Stimulated activated CD8-positive, alpha-beta memory T cell treated with anti-CD3 and anti-CD28 coated beads, Interleukin-4, amount 100 ng/mL, for 1 hour (primary cell): ENCODE measurements around the gene PPP3CA.

Experiments used
- DNase-seq, 2 donors: peaks; one replicate each; pipeline ENCODE4 v3.0.0-alpha.2; 2020; ENCODE audit warnings: low read depth in 2 of 2, low spot score in 1 of 2

The PPP3CA gene

GRCh38 chr4:101178731-101179130, 168.6 kb downstream of the PPP3CA start:
- no peak for DNase-seq

- DNase-seq, result no peak
These were observed 170.2 kb downstream of the PPP3CA start for GRCh38 chr4:101177154-101177553.

GRCh38 chr4:101175896-101176676, 171.2 kb downstream of the PPP3CA start:
- DNase-seq, result no peak

GRCh38 chr4:101174679-101175345, 172.5 kb downstream of the PPP3CA start:
- DNase-seq, result no peak

GRCh38 chr4:101172369-101172768, 175.0 kb downstream of the PPP3CA start:
- no peak for DNase-seq

DNA sequence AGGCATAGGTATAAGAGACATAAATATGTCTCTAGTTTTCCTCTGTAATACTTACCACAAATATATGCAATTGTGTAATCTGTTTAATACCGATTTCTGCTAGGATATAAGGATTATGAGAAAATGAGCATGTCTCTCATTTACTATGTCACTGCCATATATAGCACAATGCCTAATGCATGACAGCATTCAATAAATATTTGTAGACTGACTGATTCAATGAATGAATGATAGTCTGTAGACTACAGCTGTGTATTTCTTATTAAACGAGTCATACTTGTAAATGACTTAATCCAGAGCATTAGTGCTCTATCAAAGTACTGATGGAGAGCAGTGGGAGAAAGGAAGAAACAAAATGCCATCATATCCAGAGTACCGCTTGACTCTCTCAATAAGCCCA, 175.6 kb downstream of the PPP3CA start:
- DNase-seq, result no peak

GRCh38 chr4:101169044-101170014, 178.0 kb downstream of the PPP3CA start:
- DNase-seq, result peak in 1 of 2 donors; percentile 27

- no peak for DNase-seq
These were observed 183.4 kb downstream of the PPP3CA start for GRCh38 chr4:101163936-101164335.

GRCh38 chr4:101162990-101163380, 184.3 kb downstream of the PPP3CA start:
- DNase-seq, result no peak

DNA sequence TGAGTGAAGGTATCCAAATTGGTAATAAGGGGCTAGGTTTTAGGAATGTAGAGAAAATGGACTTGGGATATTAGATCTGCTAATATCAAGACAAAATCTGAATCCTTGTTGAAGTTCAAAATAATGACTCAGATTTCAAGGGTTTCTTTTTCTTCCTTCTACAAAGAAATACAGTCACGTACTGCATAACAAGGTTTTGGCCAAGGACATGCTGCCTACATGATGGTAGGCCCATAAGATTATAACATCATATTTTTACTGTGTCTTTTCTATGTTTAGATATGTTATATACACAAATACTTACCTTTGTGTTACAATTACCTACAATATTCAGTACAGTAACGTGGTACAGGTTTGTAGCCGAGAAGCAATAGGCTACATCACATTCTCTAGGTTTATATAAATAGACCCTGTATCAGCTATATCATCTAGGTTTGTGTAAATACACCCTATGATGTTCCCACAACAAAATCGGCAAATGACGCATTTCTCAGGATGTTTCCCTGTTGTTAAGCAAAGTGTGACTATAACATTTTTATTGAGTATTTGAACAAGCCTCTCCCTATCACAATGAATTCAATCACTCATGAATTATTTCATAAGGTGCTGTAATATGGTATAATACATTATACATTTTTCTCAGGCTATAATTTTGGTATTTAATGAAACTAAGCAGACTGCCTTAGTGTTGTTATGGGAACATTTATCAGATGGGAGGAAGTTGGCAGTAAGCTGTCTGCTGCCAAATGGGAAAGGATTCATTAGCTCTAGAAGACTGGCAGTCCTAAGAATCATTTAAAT, 186.3 kb downstream of the PPP3CA start:
- DNase-seq, result no peak

GRCh38 chr4:101158507-101158906, 188.8 kb downstream of the PPP3CA start:
- DNase-seq, result no peak

GRCh38 chr4:101158134-101158482, 189.2 kb downstream of the PPP3CA start:
- no peak for DNase-seq

DNA sequence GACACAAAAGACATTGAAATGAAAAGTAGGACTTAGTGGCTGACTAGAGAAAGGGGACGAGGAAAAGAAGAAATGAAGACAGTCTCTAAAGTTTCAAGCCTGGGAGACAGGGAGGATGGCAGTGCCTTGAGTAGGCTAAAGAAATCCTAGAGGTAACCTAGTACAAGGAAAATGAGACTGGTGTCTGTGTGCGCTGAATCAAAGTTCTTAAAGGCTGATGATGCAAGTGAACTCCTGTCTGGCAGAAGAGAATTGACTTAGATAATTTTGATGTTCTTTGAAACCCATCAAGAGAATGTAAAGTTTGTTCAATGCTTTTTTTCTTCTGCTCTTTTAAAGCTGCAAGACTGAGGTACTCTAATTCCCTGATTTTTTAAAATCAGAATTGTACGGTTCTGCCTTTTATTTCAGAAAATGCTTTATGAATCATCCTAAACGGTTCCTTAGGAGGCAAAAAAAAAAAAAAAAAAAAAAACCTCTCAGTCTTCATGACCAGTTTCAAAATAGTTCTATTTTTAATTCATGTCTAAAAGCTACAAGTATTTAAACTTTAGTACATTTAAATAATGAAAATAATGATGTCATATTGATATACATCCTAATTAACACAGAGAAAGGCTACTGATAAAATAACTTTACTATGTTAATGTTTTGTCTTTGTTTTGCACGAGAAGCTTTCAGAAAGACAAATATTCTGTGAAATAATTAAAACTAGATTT, 189.8 kb downstream of the PPP3CA start:
- DNase-seq, result no peak

GRCh38 chr4:101156619-101157310, 190.6 kb downstream of the PPP3CA start:
- DNase-seq, result no peak

- no peak for DNase-seq
These were observed 191.4 kb downstream of the PPP3CA start for GRCh38 chr4:101155945-101156344.

DNA sequence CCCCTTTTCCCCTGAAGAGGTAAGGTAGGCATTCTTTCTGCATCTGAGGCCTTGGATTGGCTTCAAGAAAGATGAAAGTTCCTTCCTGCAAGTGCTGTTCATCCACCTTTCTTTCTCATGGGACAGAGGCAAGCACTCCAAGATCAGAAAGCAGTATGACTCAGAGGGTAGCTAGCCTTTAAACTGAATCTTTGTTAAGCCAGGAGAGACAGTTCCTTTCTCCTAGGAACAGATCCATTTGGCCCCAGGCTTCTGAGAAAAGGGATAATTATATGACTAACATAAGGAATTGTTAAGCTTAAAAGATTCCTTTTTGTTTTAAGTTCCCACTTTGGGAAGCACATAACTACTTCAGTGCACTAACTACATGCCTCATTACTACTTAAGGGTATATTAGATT, 192.0 kb downstream of the PPP3CA start:
- no peak for DNase-seq

DNA sequence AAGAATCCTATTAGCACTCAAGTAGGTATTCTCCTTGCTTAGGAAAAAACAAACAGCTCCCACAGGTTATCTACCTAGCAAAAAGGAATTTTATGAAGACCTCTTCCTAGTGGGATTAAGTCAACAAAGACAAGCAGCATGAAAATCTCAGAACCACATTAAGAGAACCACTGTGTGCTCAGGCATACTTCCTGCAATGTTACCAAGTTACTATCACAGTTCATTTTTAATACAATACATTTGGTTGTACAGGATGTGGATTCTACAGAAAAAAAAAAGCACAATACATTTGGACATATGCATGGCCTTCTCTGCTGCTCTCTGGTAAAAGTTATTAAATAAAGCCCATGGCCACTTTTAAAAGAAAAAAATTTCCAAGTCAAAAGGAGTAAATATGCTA, 193.7 kb downstream of the PPP3CA start:
- no peak for DNase-seq

GRCh38 chr4:101152521-101152920, 194.8 kb downstream of the PPP3CA start:
- DNase-seq, result no peak

DNA sequence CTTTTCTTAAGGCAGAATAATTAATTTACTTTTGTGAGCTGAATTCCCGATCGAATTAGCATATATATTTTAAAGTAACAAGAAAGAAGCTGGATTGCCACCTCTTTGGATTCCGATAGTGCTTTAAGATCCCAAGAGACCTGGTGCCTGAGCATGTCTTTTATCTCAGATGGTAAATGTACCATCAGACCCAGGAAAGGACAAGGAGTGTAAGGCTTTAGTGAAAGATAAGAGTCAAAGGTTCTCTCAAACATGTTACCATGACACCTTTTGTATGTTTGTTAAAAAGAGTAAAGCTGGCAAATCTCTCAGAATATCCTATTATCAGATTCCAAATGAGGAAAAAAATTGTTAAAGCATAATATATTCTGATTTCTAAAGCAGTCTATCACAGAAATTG, 198.8 kb downstream of the PPP3CA start:
- no peak for DNase-seq

- no peak for DNase-seq
These were observed 200.0 kb downstream of the PPP3CA start for GRCh38 chr4:101147283-101147682.
